H1 (cell line): ENCODE measurements around the gene LRRC9. TPM values are rescaled to one million over a fixed set of nuclear protein-coding genes. Genes with fewer than 3 reads are reported as not detected.

Experiments used
- CTCF ChIA-PET: fragments of 300-600 bp; sonication (Branson Sonifier 250); formaldehyde crosslinking; loops from one replicate; lab custom pipeline; 2021; ENCODE audit not compliant: partially characterized antibody; lab: Charles Lee
- POLR2A ChIA-PET: fragments of 300-600 bp; sonication (Branson Sonifier 250); formaldehyde crosslinking; loops from one replicate; lab custom pipeline; 2021; ENCODE audit warnings: inconsistent platforms; ENCODE audit not compliant: partially characterized antibody; lab: Charles Lee
- DNase-seq, 2 experiments: peaks; one replicate each; pipeline versions ENCODE4 v3.0.0 to v3.0.0-alpha.2; 2010 to 2022; ENCODE audit warnings: low spot score in 2 of 2, low read depth in 1 of 2, mixed read lengths in 1 of 2
- FAIRE-seq: peaks from 2 replicates; lab custom pipeline; 2011; peaks lifted over from hg19 to GRCh38; lab: Jason Lieb, UNC
- H2AFZ ChIP-seq: 2 replicates; pipeline ENCODE4 v1.8.1; 2012; ENCODE audit warnings: low read length, inconsistent platforms
- H2AK5ac ChIP-seq: 2 replicates; pipeline ENCODE4 v1.6.1; 2013; ENCODE audit warnings: low read depth, low read length
- H2BK120ac ChIP-seq: replicated peaks from 2 replicates; pipeline ENCODE3; 2013; ENCODE audit warnings: low read depth, low read length, inconsistent platforms
- H2BK12ac ChIP-seq: 2 replicates; pipeline ENCODE4 v1.6.1; 2013; ENCODE audit warnings: low read depth, low read length
- H2BK15ac ChIP-seq: 2 replicates; pipeline ENCODE4 v1.6.1; 2013; ENCODE audit warnings: low read length
- H2BK20ac ChIP-seq: 2 replicates; pipeline ENCODE4 v1.6.1; 2013; ENCODE audit warnings: low read length
- H2BK5ac ChIP-seq: 2 replicates; pipeline ENCODE4 v1.6.1; 2013; ENCODE audit warnings: low read depth, low read length
- H3K14ac ChIP-seq: 2 replicates; pipeline ENCODE4 v1.6.1; 2013; ENCODE audit warnings: inconsistent platforms; ENCODE audit not compliant: insufficient read length
- H3K18ac ChIP-seq: 2 replicates; pipeline ENCODE4 v1.6.1; 2013; ENCODE audit warnings: low read length; ENCODE audit errors: extremely low read depth
- H3K23ac ChIP-seq: 2 replicates; pipeline ENCODE4 v1.6.1; 2013; ENCODE audit warnings: inconsistent platforms; ENCODE audit not compliant: insufficient read length
- H3K23me2 ChIP-seq: 2 replicates; pipeline ENCODE4 v1.6.1; 2013; ENCODE audit warnings: low read depth, low read length
- H3K27ac ChIP-seq: 2 replicates; pipeline ENCODE4 v1.6.1; 2011; ENCODE audit warnings: low read depth, low read length, inconsistent platforms
- H3K27me3 ChIP-seq, 4 experiments: replicated peaks in 1 of 4; 1 replicate in 1 of 4; 2 replicates in 3 of 4; pipeline versions ENCODE4 v1.6.1 to v1.8.1; 2011 to 2013; ENCODE audit warnings: low read length in 3 of 4, mild to moderate bottlenecking in 3 of 4, inconsistent platforms in 2 of 4, mixed read lengths in 2 of 4, moderate library complexity in 1 of 4; ENCODE audit not compliant: control insufficient read depth in 3 of 4, insufficient read depth in 3 of 4; ENCODE audit errors: extremely low read depth in 1 of 4
- H3K36me3 ChIP-seq, 4 experiments: 2 replicates each; pipeline versions ENCODE4 v1.6.1 to v1.8.1; 2011 to 2013; ENCODE audit warnings: mild to moderate bottlenecking in 4 of 4, low read length in 3 of 4, moderate library complexity in 2 of 4, control low read depth in 1 of 4, inconsistent platforms in 1 of 4; ENCODE audit not compliant: insufficient read depth in 4 of 4, control insufficient read depth in 2 of 4
- H3K4ac ChIP-seq: replicated peaks from 2 replicates; pipeline ENCODE3; 2013; ENCODE audit warnings: low read length, low read depth, mixed read lengths, inconsistent platforms; ENCODE audit not compliant: insufficient read length
- H3K4me1 ChIP-seq, 4 experiments: replicated peaks in 1 of 4; 1 replicate in 1 of 4; 2 replicates in 3 of 4; pipeline versions ENCODE4 v1.6.1 to v1.8.1; 2011 to 2013; ENCODE audit warnings: low read length in 3 of 4, inconsistent platforms in 2 of 4, mixed read lengths in 1 of 4; ENCODE audit not compliant: insufficient read depth in 4 of 4, control insufficient read depth in 3 of 4
- H3K4me2 ChIP-seq, 2 experiments: 2 replicates each; pipeline versions ENCODE4 v1.6.1 to v1.8.1; 2011 to 2013; ENCODE audit warnings: low read depth in 2 of 2, low read length in 2 of 2, control low read depth in 1 of 2, inconsistent platforms in 1 of 2, mild to moderate bottlenecking in 1 of 2; ENCODE audit not compliant: insufficient read depth in 1 of 2
- H3K4me3 ChIP-seq, 4 experiments: fragments of 200-600, 300-600 bp in 1 of 4; sonication (generic), shearing (Covaris generic), sonication (Bioruptor Twin) in 1 of 4; 2 replicates each; pipeline versions ENCODE4 v1.5.1 to v1.8.1; 2011 to 2016; ENCODE audit warnings: low read length in 4 of 4, low read depth in 3 of 4, control low read depth in 2 of 4, inconsistent platforms in 2 of 4, mild to moderate bottlenecking in 2 of 4, mixed read lengths in 1 of 4, moderate library complexity in 1 of 4; ENCODE audit not compliant: insufficient read depth in 2 of 4; ENCODE audit errors: extremely low read depth in 1 of 4
- H3K56ac ChIP-seq: replicated peaks from 2 replicates; pipeline ENCODE3; 2013; ENCODE audit warnings: low read depth, mild to moderate bottlenecking, mixed read lengths, low read length, inconsistent platforms; ENCODE audit not compliant: insufficient read length
- H3K79me1 ChIP-seq: 2 replicates; pipeline ENCODE4 v1.6.1; 2013; ENCODE audit warnings: low read depth, low read length, control low read depth
- H3K79me2 ChIP-seq, 2 experiments: 2 replicates each; pipeline versions ENCODE4 v1.6.1 to v1.8.1; 2012 to 2013; ENCODE audit warnings: low read length in 2 of 2, mild to moderate bottlenecking in 2 of 2, inconsistent platforms in 1 of 2; ENCODE audit not compliant: insufficient read depth in 2 of 2, control insufficient read depth in 1 of 2
- H3K9ac ChIP-seq, 4 experiments: replicated peaks in 1 of 4; 1 replicate in 1 of 4; 2 replicates in 3 of 4; pipeline versions ENCODE4 v1.6.1 to v1.8.1; 2011 to 2013; ENCODE audit warnings: low read depth in 3 of 4, low read length in 3 of 4, control low read depth in 2 of 4, mild to moderate bottlenecking in 2 of 4, moderate library complexity in 2 of 4, inconsistent platforms in 1 of 4; ENCODE audit errors: extremely low read depth in 1 of 4
- H3K9me3 ChIP-seq, 2 experiments: 2 replicates each; pipeline versions ENCODE4 v1.6.1 to v1.8.1; 2012 to 2013; ENCODE audit warnings: mild to moderate bottlenecking in 2 of 2, moderate library complexity in 2 of 2, control low read depth in 1 of 2, inconsistent platforms in 1 of 2, low read depth in 1 of 2, low read length in 1 of 2, mixed read lengths in 1 of 2; ENCODE audit not compliant: insufficient read depth in 2 of 2
- H4K20me1 ChIP-seq, 2 experiments: replicated peaks in 1 of 2; 2 replicates each; pipeline versions ENCODE3 to v1.8.1; 2011 to 2013; ENCODE audit warnings: inconsistent platforms in 2 of 2, low read length in 2 of 2, mild to moderate bottlenecking in 1 of 2; ENCODE audit not compliant: insufficient read depth in 2 of 2, control insufficient read depth in 1 of 2
- H4K5ac ChIP-seq: 2 replicates; pipeline ENCODE4 v1.6.1; 2013; ENCODE audit warnings: low read length, low read depth, mixed read lengths, inconsistent platforms; ENCODE audit not compliant: insufficient read length
- H4K8ac ChIP-seq: 2 replicates; pipeline ENCODE4 v1.8.0; 2013; ENCODE audit warnings: mild to moderate bottlenecking, moderate library complexity, low read length, inconsistent platforms; ENCODE audit not compliant: insufficient read depth; ENCODE audit errors: extremely low read depth
- H4K91ac ChIP-seq: replicated peaks from 2 replicates; pipeline ENCODE3; 2013; ENCODE audit warnings: low read length, mixed read lengths, inconsistent platforms; ENCODE audit not compliant: insufficient read length
- ATF2 ChIP-seq: IDR thresholded peaks from 2 replicates; pipeline ENCODE4 v1.6.1; 2012; ENCODE audit warnings: low read length, inconsistent platforms
- BCL11A ChIP-seq, 2 experiments: IDR thresholded peaks; one replicate each; pipeline ENCODE4 v1.6.1; 2011; ENCODE audit warnings: low read depth in 2 of 2, low read length in 2 of 2, mild to moderate bottlenecking in 2 of 2
- CTCF ChIP-seq, 3 experiments: IDR thresholded peaks; 1 replicate in 2 of 3; 2 replicates in 1 of 3; pipeline versions ENCODE4 v1.5.1 to v1.6.1; 2011; ENCODE audit warnings: low read length in 3 of 3, mild to moderate bottlenecking in 3 of 3, inconsistent platforms in 2 of 3, low read depth in 1 of 3, moderate library complexity in 1 of 3; ENCODE audit not compliant: insufficient read depth in 1 of 3; ENCODE audit errors: control extremely low read depth in 1 of 3
- EGR1 ChIP-seq: IDR thresholded peaks from 2 replicates; pipeline ENCODE4 v1.6.1; 2011; ENCODE audit warnings: low read depth, low read length, borderline replicate concordance
- SAP30 ChIP-seq: fragments of 300-600 bp; sonication (generic); IDR thresholded peaks from 2 replicates; pipeline ENCODE4 v1.7.1; 2012; ENCODE audit warnings: low read length, moderate library complexity, mild to moderate bottlenecking, inconsistent platforms; ENCODE audit not compliant: insufficient read depth, insufficient replicate concordance
- WGBS, 2 experiments: shearing (Covaris generic) in 1 of 2; methylation state at CpG; one replicate each; pipeline versions ENCODE4 v1.1.6 to v1.1.7; 2013 to 2015; ENCODE audit warnings: low lambda C conversion rate in 2 of 2, mixed read lengths in 2 of 2, inconsistent platforms in 1 of 2, low coverage in 1 of 2, missing lambda C conversion rate in 1 of 2; ENCODE audit not compliant: insufficient replicate concordance in 2 of 2, insufficient coverage in 1 of 2, insufficient read length in 1 of 2; ENCODE audit errors: extremely low coverage in 1 of 2, missing lambda C conversion rate in 1 of 2; 5-methylcytosine and 5-hydroxymethylcytosine counted together
- polyA plus RNA-seq, 7 experiments: library from polyadenylated mRNA; depleted of rRNA in 3 of 7; stranded (reverse) in 5 of 7; unstranded in 2 of 7; fragments of >200 nt in 5 of 7; fragments of 200-250 nt in 2 of 7; gene quantifications; 1 replicate in 5 of 7; 2 replicates in 1 of 7; 4 replicates in 1 of 7; pipeline versions ENCODE4 v1.2.1 to v1.2.3, GENCODE V29; 2011 to 2013; ENCODE audit warnings: missing spikeins in 2 of 7, mixed read lengths in 2 of 7
- total RNA-seq: library from RNA; stranded (reverse); fragmentation: NEBNext Ultra II Directional; extraction: Animal tissue kit (Norgen Biotek cat#: 25700); gene quantifications from 2 replicates; pipeline ENCODE4 v1.2.1, GENCODE V29; 2021

Gene LRRC9
- total and polyA plus RNA-seq, 2 of the 8 experiments (the other 6 are each of a cell fraction or from before 2014, with no cell fraction given) = 0.12 to 0.84 TPM

GRCh38 chr14:60002819-60003492 is 83.0 kb downstream of the LRRC9 start:
- H4K91ac ChIP-seq = no peak overlapping the region
- no peaks in the 10 kb centered on the region; a peak in 1 of 4 replicates for H3K9me3 ChIP-seq
- H2BK15ac ChIP-seq = no peak overlapping the region
- H3K4me2 ChIP-seq = no peak overlapping the region
- H3K14ac ChIP-seq = no peak overlapping the region
- H3K27me3 ChIP-seq = no peaks in the 10 kb centered on the region
- H3K4ac ChIP-seq = no peak overlapping the region
- no peak overlapping the region for H2BK120ac ChIP-seq
- no peaks in the 10 kb centered on the region for H3K79me1 ChIP-seq
- H3K79me2 ChIP-seq = no peaks in the 10 kb centered on the region
- DNase-seq (no peak), FAIRE-seq (no peak)
- H3K23me2 ChIP-seq = no peaks in the 10 kb centered on the region
- no peak overlapping the region for H4K8ac ChIP-seq
- no peak overlapping the region for H2BK5ac ChIP-seq
- H3K36me3 ChIP-seq = no peaks in the 10 kb centered on the region
- H2AFZ ChIP-seq = no peak overlapping the region
- H3K23ac ChIP-seq = no peak overlapping the region
- H3K4me1 ChIP-seq = no peaks in the 10 kb centered on the region
- no peak overlapping the region for H4K5ac ChIP-seq
- CTCF ChIA-PET = interaction anchor here (2.2 kb wide), 1 partner anchor 38 kb away, joined by 8 read pairs; no protein-coding TSS in a partner anchor
- no peak overlapping the region for H2AK5ac ChIP-seq
- no peak overlapping the region for H2BK12ac ChIP-seq
- WGBS, 2 experiments = 80% methylated on average over 2 of the region's 2 CpGs; no CpG with 5 or more reads in 1 of the 2 experiments
- TF ChIP-seq EGR1 (no peak), ATF2 (no peak), CTCF (IDR thresholded peaks at IDR 0.05; ENCODE audit: control extremely low read depth in 1 of 3, insufficient read depth in 1 of 3, low read depth in 1 of 3, low read length in 3 of 3) (no peak), SAP30 (no peak), BCL11A (IDR thresholded peaks at IDR 0.05; ENCODE audit: low read depth in 2 of 2, low read length in 2 of 2) (no peak)
- TF ChIP-seq, all 59 proteins: peak for 0
- Histone ChIP-seq H4K20me1 (no peaks in the 10 kb centered on the region), H3K9ac (no peak overlapping the region), H3K18ac (no peak overlapping the region), H3K56ac (no peak overlapping the region), H3K4me3 (no peak overlapping the region), H3K27ac (no peak overlapping the region), H2BK20ac (no peak overlapping the region)
- POLR2A ChIA-PET = no interaction called here
